GM10847 (cell line): Measurements from ENCODE around the gene ACSM5.
"Not testable (repeated sequence)": the region's sequence is repeated elsewhere in the genome, so short reads cannot be mapped to it uniquely, and the experiment has no call there.

Source experiments
- POLR2A ChIP-seq: IDR thresholded peaks from 2 replicates; pipeline ENCODE4 v1.6.1; 2011; ENCODE audit not compliant: insufficient read length; ENCODE audit errors: extremely low read depth

Gene ACSM5

DNA sequence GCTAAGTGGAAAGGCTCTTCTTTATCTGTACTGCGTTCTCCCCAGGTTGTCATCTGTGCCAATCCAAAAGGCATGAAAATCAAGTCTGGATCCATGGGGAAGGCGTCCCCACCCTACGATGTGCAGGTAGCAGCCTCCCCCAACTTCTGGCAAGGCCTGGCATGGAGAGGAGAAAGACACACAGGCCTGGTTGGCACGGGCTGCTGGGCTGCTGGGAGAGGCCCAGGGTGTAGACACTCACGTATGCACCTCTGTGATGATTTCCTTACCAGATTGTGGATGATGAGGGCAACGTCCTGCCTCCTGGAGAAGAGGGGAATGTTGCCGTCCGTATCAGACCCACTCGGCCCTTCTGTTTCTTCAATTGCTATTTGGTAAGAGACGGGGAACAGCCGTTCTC, 21.6 kb downstream of the ACSM5 start:
- TF ChIP-seq POLR2A = no peak

DNA sequence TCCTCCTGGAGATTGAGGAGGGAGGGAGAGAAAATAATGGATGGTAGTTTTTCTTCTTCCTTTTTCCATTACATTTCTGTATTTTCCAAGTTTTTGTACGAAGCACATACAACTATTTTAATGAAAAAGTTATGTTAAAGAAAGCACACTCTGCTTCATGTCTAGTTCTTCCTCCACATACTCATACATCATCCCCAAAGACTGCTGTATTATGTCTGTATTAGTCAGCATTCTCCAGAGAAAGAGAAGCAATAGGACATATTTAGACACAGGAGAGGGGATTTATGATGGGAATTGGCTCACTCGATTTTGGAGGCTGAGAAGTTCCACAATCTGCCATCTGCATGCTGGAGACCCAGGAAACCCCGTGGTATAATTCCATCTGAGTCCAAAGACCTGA, 31.9 kb downstream of the ACSM5 start:
- TF ChIP-seq POLR2A = no peak

DNA sequence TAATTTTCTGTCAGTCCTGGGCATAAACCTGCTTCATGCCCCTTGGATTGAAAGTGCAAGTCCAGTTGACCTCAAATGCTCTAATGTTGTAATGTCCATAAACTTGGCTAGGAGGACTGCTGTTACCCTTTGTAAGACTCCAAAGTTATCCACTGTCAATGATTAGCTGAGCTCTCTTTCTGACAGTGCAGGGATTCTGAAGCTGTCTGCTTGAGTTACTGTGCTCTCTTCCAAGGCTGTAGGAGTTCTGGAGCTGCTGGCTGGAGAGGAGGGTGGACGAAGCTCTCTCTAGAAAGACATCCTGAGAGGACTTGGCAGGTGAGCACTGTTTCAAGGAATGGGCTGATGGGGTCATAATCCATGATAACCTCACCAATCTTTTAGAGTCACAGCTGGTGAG, 42.0 kb downstream of the ACSM5 start, which contains the start of gene ACSM2A:
Gene ACSM2A, plus strand, starts transcription at position 158 of the 400 bp plus-strand sequence. CDS start 8,594 bp downstream, outside the sequence.
- not testable (repeated sequence) for TF ChIP-seq POLR2A

DNA sequence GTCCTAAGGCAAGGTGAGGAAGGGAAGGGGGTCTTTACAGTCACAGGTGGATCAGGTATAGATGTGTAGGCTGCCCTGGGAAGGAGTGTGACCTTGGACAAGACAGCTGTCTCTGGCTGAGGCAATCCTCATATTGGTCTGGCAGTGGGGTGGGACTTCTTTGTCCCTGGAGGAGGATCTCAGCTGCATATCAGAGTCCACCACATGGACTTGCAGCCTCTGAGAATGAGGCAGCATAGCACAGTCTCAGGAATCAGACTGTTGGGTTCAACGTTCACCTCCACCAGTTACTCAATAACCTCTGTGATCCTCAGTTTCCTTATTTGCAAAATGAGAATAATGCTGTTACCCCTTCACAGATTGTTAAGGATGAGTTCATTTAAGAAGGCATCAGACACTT, 75.4 kb downstream of the ACSM5 start:
- no peak for TF ChIP-seq POLR2A

DNA sequence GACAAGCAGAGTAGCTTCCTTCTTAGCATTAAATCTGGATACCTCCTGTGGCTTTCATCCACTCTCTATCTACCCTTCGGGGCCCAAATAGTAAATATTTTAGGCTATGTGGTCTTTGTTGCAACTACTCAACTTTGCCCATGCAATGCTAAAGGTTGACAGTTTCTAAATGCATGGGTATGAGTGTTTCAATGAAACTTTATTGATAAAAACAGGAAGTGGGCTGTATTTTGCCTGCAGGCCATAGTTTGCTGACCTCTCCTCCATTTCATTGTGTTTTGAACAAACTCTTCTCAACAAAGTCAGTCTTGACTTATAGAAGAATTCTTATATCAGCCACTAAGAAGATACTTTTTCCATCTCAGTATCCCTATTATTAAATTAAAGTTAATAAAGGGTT, 76.1 kb downstream of the ACSM5 start:
- TF ChIP-seq POLR2A = no peak
